Inferior parietal cortex (tissue), 1 donor: Measurements from ENCODE around the gene LENEP.

ENCODE experiments used
- DNase-seq: peaks from one replicate; pipeline ENCODE4 v3.0.0-alpha.2; 2016; ENCODE audit errors: extremely low spot score

The LENEP gene

GRCh38 chr1:154960446-154961136, 32.8 kb upstream of the LENEP start:
- DNase-seq, result no peak

- peak; percentile 77 for DNase-seq
Observed at GRCh38 chr1:154961207-154962155, 31.9 kb upstream of the LENEP start, which contains the start of gene PYGO2. Gene PYGO2 (minus strand): TSS chr1:154961782. CDS start chr1:154961576, 206 bp downstream.

GRCh38 chr1:154962156-154962749, 31.1 kb upstream of the LENEP start:
- no peak for DNase-seq

- DNase-seq, result no peak
Observed at GRCh38 chr1:154962795-154963330, 30.5 kb upstream of the LENEP start.

GRCh38 chr1:154963643-154964042, 29.7 kb upstream of the LENEP start:
- DNase-seq, result no peak

GRCh38 chr1:154964359-154964758, 29.0 kb upstream of the LENEP start:
- DNase-seq, result no peak

GRCh38 chr1:154966111-154966510, 27.3 kb upstream of the LENEP start:
- no peak for DNase-seq

- DNase-seq, result no peak
Observed at GRCh38 chr1:154967331-154967950, 25.9 kb upstream of the LENEP start.

- DNase-seq, result no peak
Observed at GRCh38 chr1:154968731-154969130, 24.7 kb upstream of the LENEP start.

- DNase-seq, result no peak
Observed at GRCh38 chr1:154969246-154969645, 24.1 kb upstream of the LENEP start.

- DNase-seq, result no peak
Observed at GRCh38 chr1:154969860-154970452, 23.4 kb upstream of the LENEP start.

GRCh38 chr1:154970631-154971340, 22.6 kb upstream of the LENEP start, which contains the start of gene SHC1:
Gene SHC1 (minus strand): TSS chr1:154970747. CDS start chr1:154970526, 221 bp downstream.
- DNase-seq, result peak; percentile 84

- no peak for DNase-seq
Observed at GRCh38 chr1:154971341-154971998, 21.9 kb upstream of the LENEP start.

GRCh38 chr1:154972213-154972516, 21.2 kb upstream of the LENEP start:
- no peak for DNase-seq

GRCh38 chr1:154972517-154973343, 20.7 kb upstream of the LENEP start:
- no peak for DNase-seq

GRCh38 chr1:154973344-154974101, 19.9 kb upstream of the LENEP start:
- DNase-seq, result peak; percentile 85

- peak; percentile 100 for DNase-seq
Observed at GRCh38 chr1:154974102-154974807, 19.1 kb upstream of the LENEP start, which contains the start of gene CKS1B. Gene CKS1B (plus strand): TSS chr1:154974681. CDS start chr1:154974746, 65 bp downstream.
